Measurements from ENCODE around the gene ACTR2.

The ACTR2 gene

GRCh38 chr2:65298089-65298488 lies 70.5 kb downstream of the ACTR2 start:
- no peak overlapping the region for H3K4me3 ChIP-seq (ENCODE audit: low read depth in 1 of 2, low read length in 2 of 2)
- H3K36me3 ChIP-seq (ENCODE audit: insufficient read depth, low read length): no peaks in the 10 kb centered on the region
- H3K9me3 ChIP-seq (ENCODE audit: low read length): no peaks in the 10 kb centered on the region
- peaks cover 24% of the 10 kb centered on the region for H3K4me1 ChIP-seq (ENCODE audit: insufficient read depth, low read length)
- no peaks in the 10 kb centered on the region for H3K27me3 ChIP-seq (ENCODE audit: control insufficient read depth in 1 of 2, insufficient read depth in 2 of 2, low read length in 2 of 2)
- no peak overlapping the region for H3K27ac ChIP-seq (ENCODE audit: low read depth, low read length)
- H3K9ac ChIP-seq (ENCODE audit: low read length): no peak overlapping the region

- Histone ChIP-seq H3K4me3 (ENCODE audit: low read depth in 1 of 2, low read length in 2 of 2) (no peak overlapping the region), H3K36me3 (ENCODE audit: insufficient read depth, low read length) (no peaks in the 10 kb centered on the region), H3K4me1 (ENCODE audit: insufficient read depth, low read length) (peaks cover 24% of the 10 kb centered on the region), H3K27ac (ENCODE audit: low read depth, low read length) (peak overlapping the region; percentile 35), H3K9ac (ENCODE audit: low read length) (no peak overlapping the region), H3K9me3 (ENCODE audit: low read length) (no peaks in the 10 kb centered on the region), H3K27me3 (ENCODE audit: control insufficient read depth in 1 of 2, insufficient read depth in 2 of 2, low read length in 2 of 2) (no peaks in the 10 kb centered on the region)
These were observed 71.6 kb downstream of the ACTR2 start for GRCh38 chr2:65299246-65299645.

- Histone ChIP-seq H3K27ac (ENCODE audit: low read depth, low read length) (peak overlapping the region; percentile 35), H3K9me3 (ENCODE audit: low read length) (no peaks in the 10 kb centered on the region), H3K4me3 (ENCODE audit: low read depth in 1 of 2, low read length in 2 of 2) (no peak overlapping the region), H3K9ac (ENCODE audit: low read length) (no peak overlapping the region), H3K36me3 (ENCODE audit: insufficient read depth, low read length) (no peaks in the 10 kb centered on the region), H3K27me3 (ENCODE audit: control insufficient read depth in 1 of 2, insufficient read depth in 2 of 2, low read length in 2 of 2) (no peaks in the 10 kb centered on the region), H3K4me1 (ENCODE audit: insufficient read depth, low read length) (peaks cover 24% of the 10 kb centered on the region)
These were observed 72.6 kb downstream of the ACTR2 start for GRCh38 chr2:65300134-65300760.

GRCh38 chr2:65300761-65301711 lies 73.4 kb downstream of the ACTR2 start:
- H3K27me3 ChIP-seq (ENCODE audit: control insufficient read depth in 1 of 2, insufficient read depth in 2 of 2, low read length in 2 of 2): no peaks in the 10 kb centered on the region
- peak overlapping the region in 1 of 2 donors; percentile 5 for H3K4me3 ChIP-seq (ENCODE audit: low read depth in 1 of 2, low read length in 2 of 2)
- peak overlapping the region; percentile 35 for H3K27ac ChIP-seq (ENCODE audit: low read depth, low read length)
- H3K9me3 ChIP-seq (ENCODE audit: low read length): no peaks in the 10 kb centered on the region
- H3K36me3 ChIP-seq (ENCODE audit: insufficient read depth, low read length): no peaks in the 10 kb centered on the region
- peaks cover 24% of the 10 kb centered on the region for H3K4me1 ChIP-seq (ENCODE audit: insufficient read depth, low read length)
- H3K9ac ChIP-seq (ENCODE audit: low read length): no peak overlapping the region

- no peak overlapping the region for H3K9ac ChIP-seq (ENCODE audit: low read length)
- H3K27ac ChIP-seq (ENCODE audit: low read depth, low read length): no peak overlapping the region
- no peak overlapping the region for H3K4me3 ChIP-seq (ENCODE audit: low read depth in 1 of 2, low read length in 2 of 2)
- no peaks in the 10 kb centered on the region for H3K27me3 ChIP-seq (ENCODE audit: control insufficient read depth in 1 of 2, insufficient read depth in 2 of 2, low read length in 2 of 2)
- no peaks in the 10 kb centered on the region for H3K36me3 ChIP-seq (ENCODE audit: insufficient read depth, low read length)
- no peaks in the 10 kb centered on the region for H3K9me3 ChIP-seq (ENCODE audit: low read length)
- H3K4me1 ChIP-seq (ENCODE audit: insufficient read depth, low read length): peaks cover 23% of the 10 kb centered on the region
These were observed 78.3 kb downstream of the ACTR2 start for GRCh38 chr2:65305934-65306333.

GRCh38 chr2:65309699-65310098 lies 82.1 kb downstream of the ACTR2 start:
- Histone ChIP-seq H3K9ac (ENCODE audit: low read length) (no peak overlapping the region), H3K27me3 (ENCODE audit: control insufficient read depth in 1 of 2, insufficient read depth in 2 of 2, low read length in 2 of 2) (no peaks in the 10 kb centered on the region), H3K4me1 (ENCODE audit: insufficient read depth, low read length) (peaks cover 8% of the 10 kb centered on the region), H3K9me3 (ENCODE audit: low read length) (no peaks in the 10 kb centered on the region), H3K36me3 (ENCODE audit: insufficient read depth, low read length) (peaks cover 20% of the 10 kb centered on the region), H3K4me3 (ENCODE audit: low read depth in 1 of 2, low read length in 2 of 2) (no peak overlapping the region), H3K27ac (ENCODE audit: low read depth, low read length) (no peak overlapping the region)

- Histone ChIP-seq H3K9ac (ENCODE audit: low read length) (no peak overlapping the region), H3K9me3 (ENCODE audit: low read length) (no peaks in the 10 kb centered on the region), H3K4me3 (ENCODE audit: low read depth in 1 of 2, low read length in 2 of 2) (no peak overlapping the region), H3K27ac (ENCODE audit: low read depth, low read length) (no peak overlapping the region), H3K36me3 (ENCODE audit: insufficient read depth, low read length) (peaks cover 20% of the 10 kb centered on the region), H3K4me1 (ENCODE audit: insufficient read depth, low read length) (peaks cover 8% of the 10 kb centered on the region), H3K27me3 (ENCODE audit: control insufficient read depth in 1 of 2, insufficient read depth in 2 of 2, low read length in 2 of 2) (no peaks in the 10 kb centered on the region)
These were observed 83.4 kb downstream of the ACTR2 start for GRCh38 chr2:65311049-65311448.

- Histone ChIP-seq H3K9ac (ENCODE audit: low read length) (no peak overlapping the region), H3K9me3 (ENCODE audit: low read length) (no peaks in the 10 kb centered on the region), H3K27me3 (ENCODE audit: control insufficient read depth in 1 of 2, insufficient read depth in 2 of 2, low read length in 2 of 2) (no peaks in the 10 kb centered on the region), H3K4me1 (ENCODE audit: insufficient read depth, low read length) (peaks cover 12% of the 10 kb centered on the region), H3K4me3 (ENCODE audit: low read depth in 1 of 2, low read length in 2 of 2) (no peak overlapping the region), H3K27ac (ENCODE audit: low read depth, low read length) (no peak overlapping the region), H3K36me3 (ENCODE audit: insufficient read depth, low read length) (peaks cover 20% of the 10 kb centered on the region)
These were observed 84.0 kb downstream of the ACTR2 start for GRCh38 chr2:65311596-65311995.

GRCh38 chr2:65313126-65313953 lies 85.7 kb downstream of the ACTR2 start:
- H3K27me3 ChIP-seq (ENCODE audit: control insufficient read depth in 1 of 2, insufficient read depth in 2 of 2, low read length in 2 of 2): no peaks in the 10 kb centered on the region
- H3K9ac ChIP-seq (ENCODE audit: low read length): no peak overlapping the region
- H3K9me3 ChIP-seq (ENCODE audit: low read length): no peaks in the 10 kb centered on the region
- H3K27ac ChIP-seq (ENCODE audit: low read depth, low read length): no peak overlapping the region
- H3K4me1 ChIP-seq (ENCODE audit: insufficient read depth, low read length): peaks cover 12% of the 10 kb centered on the region
- H3K4me3 ChIP-seq (ENCODE audit: low read depth in 1 of 2, low read length in 2 of 2): no peak overlapping the region
- H3K36me3 ChIP-seq (ENCODE audit: insufficient read depth, low read length): peaks cover 20% of the 10 kb centered on the region

- no peak overlapping the region for H3K9ac ChIP-seq (ENCODE audit: low read length)
- H3K27me3 ChIP-seq (ENCODE audit: control insufficient read depth in 1 of 2, insufficient read depth in 2 of 2, low read length in 2 of 2): no peaks in the 10 kb centered on the region
- no peaks in the 10 kb centered on the region for H3K9me3 ChIP-seq (ENCODE audit: low read length)
- no peak overlapping the region for H3K4me3 ChIP-seq (ENCODE audit: low read depth in 1 of 2, low read length in 2 of 2)
- peaks cover 12% of the 10 kb centered on the region for H3K4me1 ChIP-seq (ENCODE audit: insufficient read depth, low read length)
- peaks cover 20% of the 10 kb centered on the region for H3K36me3 ChIP-seq (ENCODE audit: insufficient read depth, low read length)
- no peak overlapping the region for H3K27ac ChIP-seq (ENCODE audit: low read depth, low read length)
These were observed 86.3 kb downstream of the ACTR2 start for GRCh38 chr2:65313954-65314256.

GRCh38 chr2:65314801-65315441 lies 87.3 kb downstream of the ACTR2 start:
- Histone ChIP-seq H3K36me3 (ENCODE audit: insufficient read depth, low read length) (peaks cover 20% of the 10 kb centered on the region), H3K9me3 (ENCODE audit: low read length) (no peaks in the 10 kb centered on the region), H3K27ac (ENCODE audit: low read depth, low read length) (no peak overlapping the region), H3K27me3 (ENCODE audit: control insufficient read depth in 1 of 2, insufficient read depth in 2 of 2, low read length in 2 of 2) (no peaks in the 10 kb centered on the region), H3K4me3 (ENCODE audit: low read depth in 1 of 2, low read length in 2 of 2) (no peak overlapping the region), H3K4me1 (ENCODE audit: insufficient read depth, low read length) (peaks cover 6% of the 10 kb centered on the region), H3K9ac (ENCODE audit: low read length) (no peak overlapping the region)

All from muscle layer of colon (tissue), 2 donors.